HK-2 (cell line): ENCODE results near the gene BRIP1.
"Not testable (repeated sequence)": the region's sequence is repeated elsewhere in the genome, so short reads cannot be mapped to it uniquely, and the experiment has no call there.

Experiments used
- DNase-seq: peaks from one replicate; pipeline ENCODE4 v3.0.0-alpha.2; 2018; ENCODE audit not compliant: unreplicated experiment

Gene BRIP1

DNA sequence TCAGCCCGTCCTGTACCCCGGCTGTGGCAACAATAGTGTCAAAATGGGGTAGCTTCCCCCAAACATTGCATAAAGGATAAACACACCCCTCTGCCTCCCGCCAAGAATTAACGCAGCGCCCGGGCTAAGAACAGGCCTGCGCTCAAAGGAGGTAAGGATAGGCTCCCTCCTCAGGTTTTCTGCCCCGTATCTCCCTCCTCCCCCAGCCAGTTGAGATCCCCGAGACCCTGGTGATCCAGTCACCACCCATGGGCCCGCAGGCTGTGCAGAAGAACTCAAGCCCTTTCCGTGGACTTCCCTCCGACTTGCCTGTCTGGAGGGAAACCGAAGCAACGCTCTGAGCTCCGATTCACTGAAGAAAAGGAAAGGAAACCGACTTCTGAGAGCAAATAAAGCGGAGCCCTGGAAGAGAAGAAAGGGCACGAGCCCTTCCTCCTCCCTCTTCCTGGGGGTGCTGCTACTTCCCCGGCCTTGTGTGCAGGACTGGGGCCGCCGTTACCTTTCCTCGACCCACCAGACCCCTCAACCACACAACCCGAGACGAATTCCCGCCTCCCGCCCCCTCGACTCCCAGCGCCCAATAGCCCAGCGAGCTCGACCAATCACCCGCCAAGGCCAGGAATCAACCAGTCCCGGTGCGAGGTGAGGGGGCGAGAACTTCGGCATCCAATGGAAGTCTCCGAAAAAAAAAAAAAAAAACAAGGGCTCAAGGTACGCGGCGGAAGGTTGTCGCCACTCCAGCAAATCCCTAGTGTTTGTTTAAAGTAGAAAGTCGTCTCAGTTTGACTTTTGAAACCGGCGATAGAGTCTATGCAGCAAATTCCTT, at the start of gene BRIP1:
BRIP1 (minus strand) TSS at position 554 of the 826 bp plus-strand sequence. CDS start 1,989 bp downstream, outside the sequence.
- DNase-seq, result peak; percentile 96

DNA sequence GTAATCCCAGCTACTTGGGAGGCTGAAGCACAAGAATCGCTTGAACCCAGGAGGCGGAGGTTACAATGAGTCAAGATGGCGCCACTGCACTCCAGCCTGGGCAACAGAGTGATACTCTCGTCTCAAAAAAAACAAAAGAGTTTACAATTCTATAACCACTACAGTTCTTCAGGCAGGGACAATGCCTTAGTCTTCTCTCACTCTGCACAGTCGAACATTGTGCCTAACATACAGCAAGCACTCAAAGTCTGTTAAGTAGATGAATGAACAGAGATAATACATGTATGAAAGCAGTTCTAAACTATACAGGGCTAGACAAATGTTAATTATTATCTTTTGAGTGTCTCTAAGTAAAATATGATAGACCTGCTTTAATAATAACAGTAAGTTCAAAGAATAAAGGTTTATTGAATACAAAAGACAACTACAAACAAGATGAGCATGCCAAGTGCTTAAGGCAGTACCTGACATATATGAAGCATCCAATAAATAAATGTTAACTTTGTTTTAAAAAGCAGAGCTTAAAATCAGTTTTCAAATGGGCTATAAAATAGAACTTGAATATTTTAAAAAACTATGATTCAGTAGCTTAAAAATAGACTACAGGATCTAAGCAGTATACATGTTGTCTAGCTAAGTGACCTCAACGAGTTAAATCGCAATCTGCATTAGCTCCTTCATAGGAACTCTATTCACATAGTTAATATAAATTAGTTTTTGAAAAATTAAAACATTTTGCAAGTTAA, 45.1 kb upstream of the BRIP1 start:
- DNase-seq, result no peak

DNA sequence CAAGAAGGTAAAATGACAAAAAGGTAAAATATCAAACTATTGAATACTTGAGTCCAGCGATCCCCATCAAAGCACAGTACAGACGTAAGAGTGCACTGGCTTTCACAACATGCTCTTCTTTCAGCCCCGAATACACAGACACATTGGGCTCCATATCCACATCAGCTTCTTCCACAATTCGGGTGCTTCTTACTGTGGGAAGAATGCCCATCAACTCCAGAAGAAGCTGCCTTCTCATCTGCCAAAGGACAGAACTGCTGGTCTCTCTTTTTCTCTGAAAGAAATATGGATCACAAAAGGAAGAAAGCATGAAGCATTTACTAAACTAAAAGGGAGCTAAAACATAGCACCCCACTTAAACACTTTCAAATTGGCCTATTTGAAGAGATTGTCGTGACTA, 44.0 kb upstream of the BRIP1 start:
- DNase-seq, result no peak

DNA sequence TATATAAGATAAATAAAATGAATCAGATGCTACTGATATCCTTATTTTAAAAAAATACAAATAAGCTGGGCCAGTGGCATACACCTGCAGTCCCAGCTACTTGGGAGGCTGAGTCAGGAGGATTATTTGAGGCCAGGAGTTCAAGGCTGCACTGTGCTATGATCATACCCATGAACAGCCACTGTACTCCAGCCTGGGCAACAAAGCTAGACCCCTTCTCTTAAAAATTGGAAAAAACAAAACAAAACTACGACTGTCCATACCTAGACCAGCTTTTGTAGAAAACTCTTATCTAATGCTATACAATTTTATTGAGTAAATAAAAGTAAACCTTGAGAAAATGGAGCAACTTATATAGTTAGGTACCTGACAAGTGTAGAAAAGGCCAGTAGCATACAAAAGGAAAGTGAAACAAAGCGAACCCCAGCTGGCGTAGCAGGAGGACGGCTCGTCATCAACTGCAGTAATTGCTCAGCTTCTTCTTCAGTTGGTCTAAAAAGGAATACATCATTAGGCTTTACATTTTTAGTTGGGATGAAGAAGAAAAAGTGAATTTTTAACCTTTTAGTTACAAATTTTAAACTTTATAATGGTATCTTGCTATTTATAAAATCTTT, 40.9 kb upstream of the BRIP1 start:
- no peak for DNase-seq

DNA sequence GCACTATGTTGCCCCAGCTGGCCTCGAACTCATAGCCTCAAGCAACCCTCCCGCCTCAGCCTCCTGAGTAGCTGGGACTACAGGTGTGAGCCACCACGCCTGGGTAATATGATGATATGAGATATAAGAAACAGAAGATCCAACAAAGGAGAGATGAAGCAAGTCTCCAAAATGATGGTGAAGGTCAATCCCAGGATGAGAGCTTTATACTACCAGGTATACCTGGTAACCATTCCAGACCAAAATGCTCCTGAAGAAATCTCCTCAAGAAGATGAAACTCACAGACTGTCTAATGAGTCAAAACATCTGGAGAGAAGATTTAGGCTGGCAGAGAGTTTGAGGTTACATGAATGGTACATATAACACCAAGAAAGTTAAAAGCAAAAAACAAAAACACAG, 39.9 kb upstream of the BRIP1 start:
- no peak for DNase-seq

DNA sequence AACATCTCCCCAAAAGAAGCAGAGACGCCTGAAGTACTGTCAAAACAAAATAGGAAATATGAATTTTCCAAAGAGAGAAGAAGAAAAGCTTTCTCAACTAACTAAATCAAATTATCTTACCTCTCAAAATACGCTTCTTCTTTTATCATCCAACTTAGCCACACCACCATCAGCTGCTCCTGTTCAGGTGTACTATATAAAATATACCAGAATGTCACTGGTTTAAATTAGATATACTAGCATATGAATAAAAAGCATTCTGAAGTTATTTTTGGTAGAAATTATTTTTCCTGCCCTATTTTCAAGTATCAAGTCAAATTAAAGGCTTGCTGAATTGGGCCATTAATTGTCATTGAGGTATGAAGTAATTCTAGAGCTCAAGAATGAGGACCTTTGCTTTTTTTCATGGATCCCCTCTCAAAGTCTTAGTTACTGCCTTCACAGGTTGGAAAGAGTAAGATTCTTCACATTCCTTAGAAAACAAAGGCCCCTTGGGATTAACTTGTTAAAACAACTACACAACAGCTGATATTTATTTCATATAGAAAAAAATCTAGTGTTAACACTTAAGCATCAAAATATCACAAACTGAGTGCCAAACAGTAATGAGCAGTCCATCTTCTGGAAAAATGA, 34.3 kb upstream of the BRIP1 start:
- no peak for DNase-seq

DNA sequence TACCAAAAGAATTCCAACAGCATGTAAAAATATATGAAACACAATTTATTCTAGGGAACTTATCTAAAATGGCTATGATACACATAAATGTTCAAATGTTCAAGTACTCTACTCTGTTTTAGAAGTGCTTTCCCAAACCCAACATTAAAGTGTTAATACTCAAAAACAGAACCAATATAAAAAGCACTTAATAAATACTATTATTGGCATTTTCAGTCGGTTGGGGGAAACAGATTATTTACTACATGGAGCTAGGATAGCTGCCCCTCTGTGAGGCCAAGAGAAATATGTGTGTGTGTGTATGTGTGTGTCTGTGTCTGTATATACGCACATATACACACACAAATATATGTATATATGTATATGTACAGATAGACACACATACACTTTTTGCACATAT, 32.1 kb upstream of the BRIP1 start:
- DNase-seq, result no peak

DNA sequence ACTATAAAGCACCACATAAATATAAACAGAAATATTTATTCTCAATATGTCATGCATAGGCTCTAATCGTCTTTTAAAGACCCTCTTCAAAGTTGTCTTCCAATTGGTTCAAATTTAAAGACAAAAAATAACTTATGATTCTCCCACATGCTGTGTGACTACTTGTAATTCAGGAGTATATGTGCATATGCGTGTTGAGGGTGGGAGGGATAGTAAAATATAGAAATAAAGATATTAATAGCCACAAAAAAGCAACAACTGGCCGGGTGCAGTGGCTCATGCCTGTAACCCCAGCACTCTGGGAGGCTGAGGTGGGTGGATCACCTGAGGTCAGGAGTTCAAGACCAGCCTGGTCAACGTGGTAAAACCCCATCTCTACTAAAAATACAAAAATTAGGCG, 31.0 kb upstream of the BRIP1 start:
- DNase-seq, result not testable (repeated sequence)

DNA sequence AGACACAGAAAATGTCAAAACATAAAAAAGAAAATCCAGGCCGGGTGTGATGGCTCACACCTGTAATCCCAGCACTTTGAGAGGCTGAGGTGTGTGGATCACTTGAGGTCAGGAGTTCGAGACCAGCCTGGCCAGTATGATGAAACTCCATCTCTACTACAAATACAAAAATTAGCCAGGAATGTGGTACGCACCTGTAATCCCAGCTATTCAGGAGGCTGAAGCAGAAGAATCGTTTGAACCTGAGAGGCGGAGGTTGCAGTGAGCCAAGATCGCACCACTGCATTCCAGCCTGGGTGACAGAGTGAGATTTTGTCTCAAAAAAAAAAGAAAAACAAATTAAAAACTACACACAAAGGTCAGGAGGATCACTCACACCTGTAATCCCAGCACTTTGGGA, 24.4 kb upstream of the BRIP1 start:
- DNase-seq, result not testable (repeated sequence)

DNA sequence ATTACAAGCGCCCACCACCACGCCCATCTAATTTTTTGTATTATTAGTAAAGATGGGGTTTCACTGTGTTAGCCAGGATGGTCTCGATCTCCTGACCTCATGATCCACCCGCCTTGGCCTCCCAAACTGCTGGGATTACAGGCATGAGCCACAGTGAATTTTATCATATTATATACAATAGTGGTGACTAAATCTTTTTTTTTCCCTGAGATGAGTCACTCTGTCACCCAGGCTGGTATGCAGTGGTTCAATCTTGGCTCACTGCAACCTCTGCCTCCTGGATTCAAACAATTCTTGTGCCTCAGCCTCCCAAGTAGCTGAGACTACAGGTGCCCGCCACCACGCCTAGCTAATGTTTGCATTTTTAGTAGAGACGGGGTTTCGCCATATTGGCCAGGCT, 22.5 kb upstream of the BRIP1 start:
- DNase-seq, result not testable (repeated sequence)

DNA sequence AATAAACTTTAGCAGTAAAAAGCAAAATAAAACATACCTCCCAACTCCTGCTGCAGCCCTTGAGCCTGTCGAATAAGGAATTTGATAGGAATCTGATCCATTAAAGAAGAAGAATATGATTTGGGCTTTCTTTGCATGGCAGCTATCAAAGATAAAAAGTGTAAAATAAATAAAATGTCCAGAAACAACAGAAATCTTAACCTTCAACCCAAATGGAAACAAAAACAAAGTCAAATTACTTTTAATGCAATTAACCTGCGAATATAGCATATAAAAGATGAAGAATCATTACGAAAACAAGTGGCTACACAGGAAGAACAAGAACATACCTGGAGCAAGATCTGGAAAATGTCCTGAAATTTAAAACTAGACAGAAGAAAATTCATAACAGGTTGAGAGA, 21.5 kb upstream of the BRIP1 start:
- no peak for DNase-seq

DNA sequence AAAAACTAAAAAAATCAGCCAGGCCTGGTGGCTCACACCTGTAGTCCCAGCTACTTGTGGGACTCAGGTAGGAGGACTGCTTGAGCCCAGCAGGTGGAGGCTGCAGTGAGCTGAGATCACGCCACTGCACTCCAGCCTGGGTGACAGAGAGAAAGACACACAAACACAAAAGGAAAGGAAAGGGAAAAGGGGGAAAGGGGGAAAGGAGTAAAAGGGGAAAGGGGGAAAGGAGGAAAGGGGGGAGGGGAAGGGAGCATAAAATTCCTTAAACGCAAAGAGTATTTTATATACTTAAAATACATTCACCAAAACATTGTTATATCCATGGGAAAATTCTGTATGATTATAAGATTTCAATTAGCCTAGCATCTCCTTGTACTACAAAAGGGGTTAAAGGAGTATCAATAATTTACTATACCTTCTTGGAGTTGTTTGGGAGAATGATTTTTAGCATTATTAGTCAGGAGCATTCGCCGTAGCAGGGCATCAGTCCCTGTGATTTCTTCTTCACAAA, 17.3 kb upstream of the BRIP1 start:
- DNase-seq, result no peak

DNA sequence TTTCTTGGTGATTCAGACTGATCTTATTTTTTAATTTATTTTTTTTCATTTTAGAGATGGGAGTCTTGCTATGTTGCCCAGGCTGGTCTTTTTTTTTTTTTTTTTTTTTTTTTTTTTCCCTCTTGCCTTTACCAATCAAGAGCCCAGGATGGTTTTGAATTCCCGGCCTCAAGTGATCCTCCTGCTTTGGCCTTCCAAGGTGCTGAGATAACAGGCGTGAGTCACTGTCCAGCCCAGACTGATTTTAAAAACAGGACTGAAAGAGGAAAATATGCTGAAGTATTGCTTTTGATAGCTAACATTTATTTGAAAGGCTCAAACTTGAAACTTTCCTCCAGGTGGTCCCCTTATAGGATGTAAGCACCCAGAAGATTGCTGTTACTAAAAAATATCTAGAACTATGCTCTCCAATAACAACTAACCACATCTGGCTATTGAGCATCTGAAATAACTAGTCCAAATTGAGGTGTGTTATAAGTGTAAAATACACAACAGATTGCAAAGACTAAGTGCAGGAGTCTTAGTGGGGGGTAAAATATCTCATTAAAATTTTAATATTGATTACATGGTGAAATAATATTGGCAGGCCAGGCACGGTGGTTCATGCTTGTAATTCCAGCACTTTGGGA, 15.8 kb upstream of the BRIP1 start:
- DNase-seq, result no peak

DNA sequence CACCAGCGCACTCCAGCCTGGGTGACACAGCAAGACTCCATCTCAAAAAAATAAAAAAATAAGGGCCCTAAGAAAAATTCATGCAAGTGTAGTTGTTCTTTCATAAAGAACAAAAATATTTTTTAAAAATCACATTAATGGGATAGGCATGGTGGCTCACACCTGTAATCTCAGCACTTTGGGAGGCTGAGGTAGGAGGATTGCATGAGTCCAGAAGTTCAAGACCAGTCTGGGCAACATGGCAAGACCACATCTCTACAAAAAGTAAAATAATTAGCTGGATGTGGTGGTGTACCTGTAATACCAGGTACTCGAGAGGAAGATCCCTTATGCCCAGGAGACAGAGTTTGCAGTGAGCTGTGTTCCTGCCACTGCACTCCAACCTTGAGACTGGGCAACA, 15.2 kb upstream of the BRIP1 start:
- DNase-seq, result no peak

DNA sequence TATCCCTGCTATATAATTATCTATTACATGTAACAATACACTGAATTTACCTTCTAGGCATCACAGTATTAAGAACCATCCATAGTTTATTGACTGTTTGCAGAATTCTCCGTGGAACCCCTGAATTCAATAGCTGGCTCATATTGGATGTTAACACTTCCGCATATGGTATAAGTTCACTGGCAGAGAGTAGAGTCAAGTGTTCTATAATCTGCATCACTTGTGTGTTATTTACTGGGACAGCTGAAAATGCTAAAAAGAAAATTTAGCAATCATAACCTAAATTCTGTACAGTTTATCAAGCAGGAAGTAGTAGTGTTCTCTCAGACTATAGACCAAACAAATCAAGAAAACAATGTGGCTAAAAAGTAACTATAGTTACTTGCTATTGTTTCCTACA, 14.5 kb upstream of the BRIP1 start:
- DNase-seq, result no peak

DNA sequence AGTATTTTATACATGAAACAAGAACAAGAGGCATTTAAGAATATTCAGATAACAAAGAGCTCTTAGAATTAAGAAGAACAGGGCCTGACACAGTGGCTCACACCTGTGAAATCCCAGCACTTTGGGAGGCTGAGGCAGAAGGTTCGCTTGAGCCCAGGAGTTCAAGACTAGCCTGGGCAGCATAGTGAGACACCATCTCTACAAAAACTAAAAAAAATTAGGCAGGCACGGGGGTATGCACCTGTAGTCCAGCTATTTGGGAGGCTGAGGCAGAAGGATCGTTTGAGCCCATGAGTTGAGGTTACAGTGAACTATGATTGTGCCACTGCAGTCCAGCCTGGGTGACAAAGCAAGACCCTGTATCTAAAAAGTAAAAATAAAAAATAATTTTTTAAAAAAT, 12.5 kb upstream of the BRIP1 start:
- no peak for DNase-seq

DNA sequence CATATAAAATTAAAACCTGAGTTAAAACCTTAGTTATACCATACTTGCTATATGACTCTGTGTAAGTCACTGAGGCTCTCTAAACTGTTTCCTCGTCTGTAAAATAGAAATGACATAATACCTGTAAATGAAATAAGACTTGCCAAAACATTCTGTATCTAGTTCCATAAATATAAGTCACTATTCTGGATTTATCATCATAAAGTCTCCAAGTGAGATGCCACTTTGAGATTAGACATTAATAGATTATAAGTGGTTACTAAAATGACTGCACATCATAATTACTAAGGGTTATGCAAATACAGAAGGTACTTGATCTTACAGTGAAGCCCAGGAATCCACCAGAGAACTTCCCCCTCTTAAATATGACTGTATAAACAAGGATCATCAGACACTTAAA, 12.0 kb upstream of the BRIP1 start:
- DNase-seq, result no peak

DNA sequence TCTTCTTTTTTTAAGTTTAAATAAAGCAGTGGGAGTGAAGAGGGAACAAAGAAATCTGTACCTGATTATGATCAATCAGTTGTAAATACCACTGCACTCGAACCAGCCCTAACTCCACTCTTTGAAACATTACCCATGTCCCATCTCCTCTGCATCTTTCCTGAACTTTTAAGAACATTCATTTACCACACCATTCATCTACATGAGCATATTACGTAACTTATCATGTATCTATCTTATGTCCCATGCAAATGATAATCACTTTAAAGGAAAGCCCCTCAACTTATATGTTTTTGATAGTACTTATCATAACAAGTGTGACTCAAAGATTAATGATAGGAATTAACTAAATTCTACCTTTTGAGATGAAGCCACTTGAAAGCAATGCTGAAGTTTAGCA, 10.7 kb upstream of the BRIP1 start:
- DNase-seq, result no peak

DNA sequence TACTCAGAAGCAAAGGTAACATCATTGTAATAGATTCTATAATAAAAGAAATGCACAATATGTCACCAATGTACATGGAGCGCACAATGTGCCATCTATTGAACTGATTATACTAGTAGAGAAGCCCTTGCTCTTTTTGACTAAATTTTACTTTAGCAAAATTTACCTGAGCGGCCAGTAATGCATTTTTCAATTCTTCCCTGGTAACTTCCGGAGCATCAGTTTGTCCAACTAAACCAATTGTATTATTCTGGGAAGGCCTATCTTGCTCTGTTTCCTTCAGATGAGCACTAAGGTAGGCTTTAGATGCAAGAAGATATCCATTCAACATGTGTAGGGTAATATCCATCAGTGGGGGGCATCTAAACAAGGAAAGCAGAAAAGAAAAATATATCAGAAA, 8.8 kb upstream of the BRIP1 start:
- no peak for DNase-seq

DNA sequence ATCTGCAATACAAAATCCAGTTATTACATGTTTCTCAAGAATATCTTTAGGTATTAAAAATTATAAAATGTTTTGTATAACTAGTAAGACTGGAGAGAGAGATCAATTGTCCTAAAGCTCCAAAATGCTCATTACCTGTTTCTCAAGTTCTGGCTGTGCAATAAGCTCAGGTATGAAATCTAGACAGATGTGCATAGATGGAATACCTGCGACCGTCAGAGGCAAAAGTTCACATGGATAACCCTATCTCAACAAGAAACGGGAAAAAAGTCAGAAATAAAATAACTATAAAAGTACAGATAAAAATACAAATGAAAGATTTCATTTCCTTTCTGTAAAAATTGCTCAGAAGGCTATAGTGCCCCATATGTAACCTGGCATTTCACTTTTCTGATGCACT, 5.8 kb upstream of the BRIP1 start:
- no peak for DNase-seq

DNA sequence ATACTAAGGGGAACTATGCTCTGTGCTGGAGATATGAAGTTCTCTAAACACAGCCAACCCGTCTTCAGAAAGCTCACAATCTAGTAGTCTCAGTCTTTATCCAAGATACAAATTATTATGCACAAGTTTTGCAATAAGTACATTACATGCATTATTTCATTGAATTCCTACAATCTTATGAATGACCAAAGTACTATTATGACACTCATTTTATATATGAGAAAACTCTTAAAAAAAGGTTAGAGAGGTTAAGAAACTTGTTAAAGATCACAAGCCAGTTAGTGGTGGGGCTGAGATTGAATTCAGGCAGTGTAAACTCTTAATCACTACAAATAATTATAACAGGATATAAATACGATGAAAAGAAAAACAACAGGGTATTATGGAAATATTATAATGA, 4.7 kb upstream of the BRIP1 start:
- DNase-seq, result no peak

DNA sequence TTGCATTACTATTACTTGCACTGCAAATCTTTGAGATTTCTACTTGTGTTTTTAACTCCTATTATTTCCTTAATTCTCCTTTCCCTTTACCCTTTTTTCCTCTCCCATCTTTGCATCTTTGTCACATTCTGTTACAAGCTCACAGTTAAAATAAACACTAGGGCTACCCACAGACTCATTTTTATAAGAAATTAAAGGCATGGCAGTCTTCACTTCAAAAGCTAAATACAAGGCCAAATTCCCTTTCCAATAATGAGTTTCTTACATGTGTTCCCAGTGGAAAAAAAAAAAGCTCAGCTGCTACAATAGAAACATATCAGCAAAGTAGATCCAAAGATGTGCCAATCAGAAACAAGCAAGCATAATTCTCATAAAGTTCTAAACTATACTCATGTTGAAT, 3.7 kb upstream of the BRIP1 start:
- no peak for DNase-seq
